GM19452 (cell line): ENCODE results near the gene NCS1.

ENCODE experiments used
- ATAC-seq: cut with Tn5 transposase; IDR thresholded peaks from one replicate; pipeline ENCODE4 v1.9.1; 2021; ENCODE audit not compliant: unreplicated experiment

The NCS1 gene

GRCh38 chr9:130147198-130147597 lies 25.0 kb upstream of the NCS1 start:
- no peak for ATAC-seq

- no peak for ATAC-seq
Measured at GRCh38 chr9:130147910-130148309, 24.3 kb upstream of the NCS1 start.

- no peak for ATAC-seq
Measured at GRCh38 chr9:130149031-130149430, 23.2 kb upstream of the NCS1 start.

- ATAC-seq = no peak
Measured at GRCh38 chr9:130149654-130150286, 22.4 kb upstream of the NCS1 start.

- no peak for ATAC-seq
Measured at GRCh38 chr9:130150779-130151382, 21.3 kb upstream of the NCS1 start.

- ATAC-seq = no peak
Measured at GRCh38 chr9:130154816-130155215, 17.4 kb upstream of the NCS1 start.

GRCh38 chr9:130155647-130156046 lies 16.6 kb upstream of the NCS1 start:
- ATAC-seq = no peak

- ATAC-seq = no peak
Measured at GRCh38 chr9:130156672-130157071, 15.5 kb upstream of the NCS1 start.

GRCh38 chr9:130157079-130157478 lies 15.1 kb upstream of the NCS1 start:
- no peak for ATAC-seq

GRCh38 chr9:130158001-130158400 lies 14.2 kb upstream of the NCS1 start:
- no peak for ATAC-seq

- no peak for ATAC-seq
Measured at GRCh38 chr9:130159057-130159456, 13.1 kb upstream of the NCS1 start.

- no peak for ATAC-seq
Measured at GRCh38 chr9:130159915-130160670, 12.1 kb upstream of the NCS1 start.

- no peak for ATAC-seq
Measured at GRCh38 chr9:130160862-130161470, 11.2 kb upstream of the NCS1 start.

- no peak for ATAC-seq
Measured at GRCh38 chr9:130165579-130165978, 6.6 kb upstream of the NCS1 start.

GRCh38 chr9:130166399-130166798 lies 5.8 kb upstream of the NCS1 start:
- ATAC-seq = no peak

- ATAC-seq = no peak
Measured at GRCh38 chr9:130167927-130168326, 4.3 kb upstream of the NCS1 start.

GRCh38 chr9:130171226-130172148 lies 717 bp upstream of the NCS1 start:
- ATAC-seq = no peak

GRCh38 chr9:130172858-130173665 lies 858 bp downstream of the NCS1 start:
- ATAC-seq = no peak

GRCh38 chr9:130173666-130173983 lies 1.4 kb downstream of the NCS1 start:
- ATAC-seq = no peak

- ATAC-seq = no peak
Measured at GRCh38 chr9:130174025-130174424, 1.8 kb downstream of the NCS1 start.
